Upper lobe of left lung (tissue), 4 donors: ENCODE data around the gene RBM19.

Experiments
- POLR2AphosphoS5 ChIP-seq, 2 donors: sonication (generic); formaldehyde crosslinking; IDR thresholded peaks; one replicate each; pipeline ENCODE4 v1.5.1; 2017; ENCODE audit warnings: antibody characterized with exemption in 2 of 2
- TF ChIP-seq, protein P1 (sequence below), 6 experiments: fragments of 450-650 bp in 4 of 6; fragments of 200-600 bp in 2 of 6; sonication (generic) in 2 of 6; IDR thresholded peaks; one replicate each; pipeline ENCODE4 v1.5.1; 2016 to 2019; ENCODE audit warnings: antibody characterized with exemption in 6 of 6

DNA sequence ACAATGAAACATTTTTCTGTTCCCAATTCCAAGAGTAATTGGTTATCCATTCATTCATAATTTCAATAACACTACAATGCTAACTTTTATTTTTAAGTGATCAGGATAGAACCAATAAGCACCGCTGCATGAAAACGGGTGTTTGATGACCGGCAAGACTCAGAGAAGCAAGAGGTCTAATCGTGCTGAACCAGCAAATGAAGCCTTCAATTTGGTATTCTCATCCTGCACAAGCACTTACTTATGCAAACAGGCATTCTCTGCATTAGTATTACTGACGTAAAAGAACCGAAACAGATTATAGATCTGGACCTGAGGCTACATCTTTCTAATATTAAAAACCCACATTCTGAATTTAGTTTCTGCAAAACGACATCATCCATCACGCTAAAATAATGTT, 67.7 kb downstream of the RBM19 start:
- TF ChIP-seq, protein P1, sequence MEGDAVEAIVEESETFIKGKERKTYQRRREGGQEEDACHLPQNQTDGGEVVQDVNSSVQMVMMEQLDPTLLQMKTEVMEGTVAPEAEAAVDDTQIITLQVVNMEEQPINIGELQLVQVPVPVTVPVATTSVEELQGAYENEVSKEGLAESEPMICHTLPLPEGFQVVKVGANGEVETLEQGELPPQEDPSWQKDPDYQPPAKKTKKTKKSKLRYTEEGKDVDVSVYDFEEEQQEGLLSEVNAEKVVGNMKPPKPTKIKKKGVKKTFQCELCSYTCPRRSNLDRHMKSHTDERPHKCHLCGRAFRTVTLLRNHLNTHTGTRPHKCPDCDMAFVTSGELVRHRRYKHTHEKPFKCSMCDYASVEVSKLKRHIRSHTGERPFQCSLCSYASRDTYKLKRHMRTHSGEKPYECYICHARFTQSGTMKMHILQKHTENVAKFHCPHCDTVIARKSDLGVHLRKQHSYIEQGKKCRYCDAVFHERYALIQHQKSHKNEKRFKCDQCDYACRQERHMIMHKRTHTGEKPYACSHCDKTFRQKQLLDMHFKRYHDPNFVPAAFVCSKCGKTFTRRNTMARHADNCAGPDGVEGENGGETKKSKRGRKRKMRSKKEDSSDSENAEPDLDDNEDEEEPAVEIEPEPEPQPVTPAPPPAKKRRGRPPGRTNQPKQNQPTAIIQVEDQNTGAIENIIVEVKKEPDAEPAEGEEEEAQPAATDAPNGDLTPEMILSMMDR (IDR thresholded peaks at IDR 0.05) = no peak
- TF ChIP-seq POLR2AphosphoS5 (IDR thresholded peaks at IDR 0.05) = no peak
